Measurements from ENCODE around the gene PCSK5.
"Not testable (repeated sequence)": the region's sequence is repeated elsewhere in the genome, so short reads cannot be mapped to it uniquely, and the experiment has no call there.

The PCSK5 gene

GRCh38 chr9:76022317-76022716, 131.8 kb downstream of the PCSK5 start:
- no peak for DNase-seq

- DNase-seq, result no peak
Measured at GRCh38 chr9:76023715-76024195, 133.3 kb downstream of the PCSK5 start.

GRCh38 chr9:76025286-76025685, 134.8 kb downstream of the PCSK5 start:
- DNase-seq, result no peak

GRCh38 chr9:76026796-76027195, 136.3 kb downstream of the PCSK5 start:
- DNase-seq, result no peak

GRCh38 chr9:76027416-76027815, 136.9 kb downstream of the PCSK5 start:
- no peak for DNase-seq

- no peak for DNase-seq
Measured at GRCh38 chr9:76027861-76028260, 137.4 kb downstream of the PCSK5 start.

GRCh38 chr9:76032038-76032796, 141.7 kb downstream of the PCSK5 start:
- DNase-seq, result no peak

- no peak for DNase-seq
Measured at GRCh38 chr9:76032797-76033373, 142.4 kb downstream of the PCSK5 start.

- no peak for DNase-seq
Measured at GRCh38 chr9:76034049-76034448, 143.6 kb downstream of the PCSK5 start.

GRCh38 chr9:76036762-76037161, 146.3 kb downstream of the PCSK5 start:
- DNase-seq, result no peak

- no peak for DNase-seq
Measured at GRCh38 chr9:76037587-76038225, 147.2 kb downstream of the PCSK5 start.

- DNase-seq, result no peak
Measured at GRCh38 chr9:76038431-76038830, 148.0 kb downstream of the PCSK5 start.

GRCh38 chr9:76044266-76044819, 153.9 kb downstream of the PCSK5 start:
- no peak for DNase-seq

- DNase-seq, result no peak
Measured at GRCh38 chr9:76045221-76045620, 154.7 kb downstream of the PCSK5 start.

GRCh38 chr9:76049341-76049740, 158.9 kb downstream of the PCSK5 start:
- no peak for DNase-seq

- no peak for DNase-seq
Measured at GRCh38 chr9:76067696-76068095, 177.2 kb downstream of the PCSK5 start.

- no peak for DNase-seq
Measured at GRCh38 chr9:76077537-76077936, 187.1 kb downstream of the PCSK5 start.

- DNase-seq, result not testable (repeated sequence)
Measured at GRCh38 chr9:76081281-76081680, 190.8 kb downstream of the PCSK5 start.

- DNase-seq, result no peak
Measured at GRCh38 chr9:76082057-76082456, 191.6 kb downstream of the PCSK5 start.

GRCh38 chr9:76085596-76085995, 195.1 kb downstream of the PCSK5 start:
- no peak for DNase-seq

GRCh38 chr9:76086539-76086938, 196.1 kb downstream of the PCSK5 start:
- DNase-seq, result no peak

GRCh38 chr9:76087976-76088375, 197.5 kb downstream of the PCSK5 start:
- no peak for DNase-seq

GRCh38 chr9:76090330-76090729, 199.9 kb downstream of the PCSK5 start:
- DNase-seq, result no peak

- no peak for DNase-seq
Measured at GRCh38 chr9:76090909-76091308, 200.4 kb downstream of the PCSK5 start.
